ENCODE results near the gene POLN.

The POLN gene

GRCh38 chr4:2125023-2125422 lies 116.9 kb downstream of the POLN start (continued):
- TF ChIP-seq TSHZ2 (CRISPR knock-in tag; IDR thresholded peaks at IDR 0.05) (no peak), TOX (CRISPR knock-in tag; IDR thresholded peaks at IDR 0.05; ENCODE audit: borderline replicate concordance) (no peak), ZFP30 (CRISPR knock-in tag; IDR thresholded peaks at IDR 0.05) (no peak), ESRRG (CRISPR knock-in tag; IDR thresholded peaks at IDR 0.05) (no peak), ZNF70 (CRISPR knock-in tag; IDR thresholded peaks at IDR 0.05) (no peak), ZNF8 (CRISPR knock-in tag; IDR thresholded peaks at IDR 0.05) (no peak), POU6F1 (CRISPR knock-in tag; IDR thresholded peaks at IDR 0.05; ENCODE audit: borderline replicate concordance, low read depth) (no peak)

- TF ChIP-seq ZNF565 (CRISPR knock-in tag; conservative IDR thresholded peaks at IDR 0.05; ENCODE audit: low read depth), result no peak
- no peak for ATAC-seq
These were observed 125.1 kb downstream of the POLN start for GRCh38 chr4:2116687-2117400.

GRCh38 chr4:2105559-2105958 lies 136.4 kb downstream of the POLN start:
- TF ChIP-seq TCF4 (CRISPR knock-in tag; IDR thresholded peaks at IDR 0.05; ENCODE audit: borderline replicate concordance), result no peak
- TF ChIP-seq ZNF70 (CRISPR knock-in tag; IDR thresholded peaks at IDR 0.05), result no peak
- no peak for TF ChIP-seq CSDC2 (CRISPR knock-in tag; IDR thresholded peaks at IDR 0.05)
- no peak for TF ChIP-seq RARB (CRISPR knock-in tag; IDR thresholded peaks at IDR 0.05)
- no peak for TF ChIP-seq GLIS3 (CRISPR knock-in tag; IDR thresholded peaks at IDR 0.05)
- TF ChIP-seq ESRRG (CRISPR knock-in tag; IDR thresholded peaks at IDR 0.05), result no peak
- TF ChIP-seq TSHZ2 (CRISPR knock-in tag; IDR thresholded peaks at IDR 0.05), result no peak
- TF ChIP-seq SNAI2 (CRISPR knock-in tag; IDR thresholded peaks at IDR 0.05), result no peak
- TF ChIP-seq POU6F1 (CRISPR knock-in tag; IDR thresholded peaks at IDR 0.05; ENCODE audit: borderline replicate concordance, low read depth), result no peak
- no peak for TF ChIP-seq ZC3H10 (CRISPR knock-in tag; IDR thresholded peaks at IDR 0.05)
- no peak for TF ChIP-seq CREB5 (CRISPR knock-in tag; IDR thresholded peaks at IDR 0.05; ENCODE audit: low read depth)
- no peak for TF ChIP-seq ZFP3 (CRISPR knock-in tag; IDR thresholded peaks at IDR 0.05)
- TF ChIP-seq CSRNP3 (CRISPR knock-in tag; IDR thresholded peaks at IDR 0.05), result no peak
- TF ChIP-seq TOX (CRISPR knock-in tag; IDR thresholded peaks at IDR 0.05; ENCODE audit: borderline replicate concordance), result no peak
- TF ChIP-seq ZFP30 (CRISPR knock-in tag; IDR thresholded peaks at IDR 0.05), result no peak
- no peak for TF ChIP-seq ARNTL (CRISPR knock-in tag; IDR thresholded peaks at IDR 0.05; ENCODE audit: borderline replicate concordance, low read depth)
- TF ChIP-seq BACH2 (CRISPR knock-in tag; IDR thresholded peaks at IDR 0.05; ENCODE audit: borderline replicate concordance), result no peak
- ATAC-seq, result no peak

Data from SK-N-SH treated with all-trans-retinoic acid at 6 μM for 48 hours (cell line).